Measurements from ENCODE around the gene CDX1.
A peak's percentile ranks its signal among the peaks of the same experiment; 100 is the strongest.

The CDX1 gene

DNA sequence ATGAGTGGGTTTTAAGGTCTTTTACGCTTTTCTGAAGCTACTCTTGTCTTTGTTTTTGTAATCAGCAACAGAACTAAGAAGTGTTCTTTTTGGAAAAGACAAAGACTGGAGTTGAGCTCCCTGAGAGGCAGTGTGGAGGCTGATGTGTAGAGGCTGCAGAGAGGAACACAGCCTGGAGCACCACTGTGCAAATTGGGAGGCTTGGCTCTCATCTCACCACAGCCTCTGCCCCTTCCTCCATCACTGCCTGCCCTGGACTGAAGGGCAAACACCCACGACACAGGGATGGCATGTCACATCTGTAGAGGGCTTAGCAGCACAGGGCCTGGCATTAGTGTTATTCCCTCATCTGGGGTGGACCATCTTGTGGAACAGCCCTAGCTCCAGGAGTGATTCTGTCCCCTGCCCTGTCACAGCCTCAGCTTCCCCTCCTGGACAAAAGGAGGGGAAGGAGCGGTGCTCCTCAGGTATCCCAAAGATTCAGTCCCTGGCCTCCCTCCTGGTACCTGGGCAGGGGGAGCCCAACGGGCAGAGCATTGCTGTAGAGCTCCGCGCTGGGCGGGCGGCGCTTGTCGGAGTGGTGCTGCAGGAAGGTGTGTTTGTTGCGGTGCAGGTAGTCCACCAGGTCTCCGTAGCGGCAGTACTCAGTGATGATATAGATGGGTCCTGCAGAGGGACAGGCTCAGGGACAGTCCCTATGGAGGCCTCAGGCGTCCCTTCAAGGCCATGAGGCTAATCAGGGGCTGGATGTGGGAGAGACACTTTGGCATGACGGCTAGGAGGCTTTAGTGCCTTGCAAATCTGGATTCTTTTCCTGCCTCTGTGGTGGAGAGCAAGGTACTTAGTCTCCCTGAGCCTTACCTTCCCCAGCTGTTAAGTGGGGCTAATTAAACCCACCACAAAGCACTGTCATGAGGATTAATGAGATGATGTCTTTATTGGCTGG, 43.8 kb upstream of the CDX1 start:
- DNase-seq (ENCODE audit: insufficient read length, low spot score) (no peak), FAIRE-seq (no peak)
- TF ChIP-seq POLR2A (IDR thresholded peaks at IDR 0.05; ENCODE audit: low read depth, low read length) (no peak), TAF1 (IDR thresholded peaks at IDR 0.05; ENCODE audit: low read depth, low read length) (no peak), SPI1 (IDR thresholded peaks at IDR 0.05; ENCODE audit: low read depth, low read length) (no peak), PAX5 (IDR thresholded peaks at IDR 0.05; ENCODE audit: insufficient read depth, low read length, severe bottlenecking) (no peak), POU2F2 (IDR thresholded peaks at IDR 0.05; ENCODE audit: low read depth, low read length) (no peak), POLR2AphosphoS5 (IDR thresholded peaks at IDR 0.05; ENCODE audit: low read depth, low read length) (no peak)

DNA sequence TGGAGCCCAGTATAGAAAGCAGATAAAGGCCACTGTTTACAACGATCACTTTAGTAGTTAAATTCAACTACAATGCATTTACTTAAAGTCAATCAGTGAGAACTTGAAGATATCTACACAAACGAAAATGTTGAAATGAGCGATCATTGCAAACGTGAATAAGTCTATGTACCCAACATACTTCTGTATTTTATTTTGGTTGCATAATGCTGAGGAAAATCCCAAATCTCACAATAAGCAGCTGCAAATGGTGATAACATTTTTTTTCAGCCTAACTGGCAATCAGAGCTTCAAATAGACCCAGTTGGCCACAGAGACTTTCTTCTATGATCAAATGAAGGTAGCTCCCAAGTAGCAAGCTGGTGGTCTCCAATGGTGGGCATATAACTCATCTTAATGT, 43.0 kb upstream of the CDX1 start:
- TF ChIP-seq SPI1 (IDR thresholded peaks at IDR 0.05; ENCODE audit: low read depth, low read length) (no peak), POLR2AphosphoS5 (IDR thresholded peaks at IDR 0.05; ENCODE audit: low read depth, low read length) (no peak), POLR2A (IDR thresholded peaks at IDR 0.05; ENCODE audit: low read depth, low read length) (no peak), POU2F2 (IDR thresholded peaks at IDR 0.05; ENCODE audit: low read depth, low read length) (no peak)
- no peak for DNase-seq (ENCODE audit: insufficient read length, low spot score)
- FAIRE-seq = no peak

DNA sequence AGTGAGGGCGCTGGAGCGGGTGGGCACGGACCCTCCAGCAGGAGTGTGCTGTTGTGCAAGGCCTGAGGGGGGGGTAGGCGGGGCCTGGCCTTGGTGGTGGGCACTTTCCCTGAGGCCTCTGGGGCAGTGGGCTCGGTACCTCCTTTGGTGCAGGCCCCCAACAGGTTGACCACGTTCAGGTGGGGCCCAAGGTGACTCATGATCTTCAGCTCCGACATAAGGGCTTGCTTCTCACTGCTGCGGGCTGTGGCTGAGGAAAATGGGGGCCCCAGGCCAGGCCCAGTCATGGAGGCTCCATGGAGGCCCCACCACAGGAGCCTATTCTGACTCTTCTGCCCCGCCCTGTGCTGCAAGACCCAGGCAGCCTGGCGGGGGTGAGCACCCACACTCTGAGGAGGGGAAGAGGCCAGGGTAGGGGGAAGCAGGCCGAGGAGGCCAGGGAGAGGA, 42.4 kb upstream of the CDX1 start:
- DNase-seq (ENCODE audit: insufficient read length, low spot score) (no peak), FAIRE-seq (no peak)
- no peak for TF ChIP-seq TAF1 (IDR thresholded peaks at IDR 0.05; ENCODE audit: low read depth, low read length)
- no peak for TF ChIP-seq POLR2AphosphoS5 (IDR thresholded peaks at IDR 0.05; ENCODE audit: low read depth, low read length)

DNA sequence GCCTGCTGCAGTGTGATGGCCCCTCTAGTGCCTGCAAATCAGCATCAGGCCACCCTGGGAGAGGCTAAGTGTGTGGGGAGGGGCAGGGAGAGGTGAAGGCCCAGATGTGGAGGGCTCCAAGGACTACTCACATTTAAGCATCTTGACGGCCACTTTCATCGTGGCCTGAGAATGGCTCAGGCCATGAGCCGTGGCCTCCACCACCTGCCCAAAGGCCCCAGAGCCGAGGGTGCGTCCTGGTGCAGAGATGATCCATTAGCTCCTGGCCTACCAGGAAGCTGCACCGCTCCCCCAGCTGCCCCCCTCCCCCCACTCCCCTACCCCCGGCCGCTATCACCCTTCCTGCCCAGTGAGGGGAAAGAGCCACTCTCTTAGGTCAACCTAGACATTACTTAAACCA, 42.0 kb upstream of the CDX1 start:
- TF ChIP-seq SPI1 (IDR thresholded peaks at IDR 0.05; ENCODE audit: low read depth, low read length) (no peak), POLR2A (IDR thresholded peaks at IDR 0.05; ENCODE audit: low read depth, low read length) (no peak), POU2F2 (IDR thresholded peaks at IDR 0.05; ENCODE audit: low read depth, low read length) (no peak), TAF1 (IDR thresholded peaks at IDR 0.05; ENCODE audit: low read depth, low read length) (no peak)
- DNase-seq (ENCODE audit: insufficient read length, low spot score) (no peak), FAIRE-seq (no peak)

DNA sequence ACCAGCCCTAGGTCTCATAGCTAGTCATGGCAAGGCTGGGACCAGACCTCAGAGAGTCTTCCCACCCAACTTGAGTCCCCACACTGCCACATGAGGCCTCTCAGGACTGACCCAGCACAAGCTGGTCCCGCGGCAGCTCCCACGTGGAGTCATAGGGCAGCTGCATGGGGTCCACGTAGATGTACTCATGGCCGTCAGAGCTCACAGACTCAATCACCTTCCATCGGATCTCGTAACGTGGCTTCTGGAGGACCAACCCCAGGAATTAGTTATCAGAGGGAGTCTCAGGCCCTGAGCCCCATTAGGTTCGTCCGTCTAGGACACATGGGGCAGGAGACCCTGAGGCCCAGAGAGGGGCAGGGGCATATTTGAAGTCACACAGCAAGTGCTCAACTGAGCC, 41.2 kb upstream of the CDX1 start:
- DNase-seq (ENCODE audit: insufficient read length, low spot score) (no peak), FAIRE-seq (no peak)
- TF ChIP-seq POLR2A (IDR thresholded peaks at IDR 0.05; ENCODE audit: low read depth, low read length) = no peak
- TF ChIP-seq SPI1 (IDR thresholded peaks at IDR 0.05; ENCODE audit: low read depth, low read length) = no peak
- TF ChIP-seq TAF1 (IDR thresholded peaks at IDR 0.05; ENCODE audit: low read depth, low read length) = no peak
- no peak for TF ChIP-seq PAX5 (IDR thresholded peaks at IDR 0.05; ENCODE audit: insufficient read depth, low read length, severe bottlenecking)
- TF ChIP-seq POLR2AphosphoS5 (IDR thresholded peaks at IDR 0.05; ENCODE audit: low read depth, low read length) = no peak
- TF ChIP-seq POU2F2 (IDR thresholded peaks at IDR 0.05; ENCODE audit: low read depth, low read length) = no peak

DNA sequence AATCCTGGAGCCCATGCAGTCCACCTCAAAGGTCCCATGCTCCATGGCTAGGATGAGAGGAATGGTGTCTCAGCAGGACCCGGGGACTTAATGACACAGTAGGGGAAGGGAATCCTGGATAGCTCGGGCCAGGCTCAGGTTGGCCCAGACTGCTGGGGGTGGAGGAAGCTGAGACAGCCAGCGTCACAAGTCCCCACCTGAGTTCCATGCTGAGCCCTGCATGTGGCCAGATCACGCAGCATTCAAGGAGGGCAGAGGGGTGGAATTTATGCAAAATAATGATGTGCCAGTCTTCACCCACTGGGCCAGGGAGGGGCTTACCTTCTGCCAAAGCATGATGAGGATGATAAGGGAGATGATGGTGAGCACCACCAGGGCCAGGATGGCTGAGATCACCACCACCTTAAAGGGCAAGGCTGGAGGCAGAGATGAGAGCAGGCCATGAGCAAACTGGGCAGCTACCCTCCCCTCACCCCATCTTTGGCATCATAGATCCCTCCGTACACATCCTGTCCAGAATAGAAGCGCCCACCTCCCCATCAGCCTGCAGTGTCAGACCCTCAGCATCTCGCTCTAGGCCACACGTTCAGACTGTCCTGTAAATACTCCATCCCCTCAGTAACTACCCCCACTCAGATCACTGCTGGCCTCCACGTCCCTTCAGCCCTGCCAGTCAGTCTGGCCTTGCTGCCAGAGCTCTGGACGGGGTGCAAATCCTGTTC, 40.2 kb upstream of the CDX1 start:
- no peak for DNase-seq (ENCODE audit: insufficient read length, low spot score)
- no peak for TF ChIP-seq TAF1 (IDR thresholded peaks at IDR 0.05; ENCODE audit: low read depth, low read length)
- no peak for TF ChIP-seq POU2F2 (IDR thresholded peaks at IDR 0.05; ENCODE audit: low read depth, low read length)
- no peak for TF ChIP-seq POLR2AphosphoS5 (IDR thresholded peaks at IDR 0.05; ENCODE audit: low read depth, low read length)
- no peak for TF ChIP-seq PAX5 (IDR thresholded peaks at IDR 0.05; ENCODE audit: insufficient read depth, low read length, severe bottlenecking)
- no peak for TF ChIP-seq SPI1 (IDR thresholded peaks at IDR 0.05; ENCODE audit: low read depth, low read length)
- TF ChIP-seq POLR2A (IDR thresholded peaks at IDR 0.05; ENCODE audit: low read depth, low read length) = no peak
- FAIRE-seq = no peak

DNA sequence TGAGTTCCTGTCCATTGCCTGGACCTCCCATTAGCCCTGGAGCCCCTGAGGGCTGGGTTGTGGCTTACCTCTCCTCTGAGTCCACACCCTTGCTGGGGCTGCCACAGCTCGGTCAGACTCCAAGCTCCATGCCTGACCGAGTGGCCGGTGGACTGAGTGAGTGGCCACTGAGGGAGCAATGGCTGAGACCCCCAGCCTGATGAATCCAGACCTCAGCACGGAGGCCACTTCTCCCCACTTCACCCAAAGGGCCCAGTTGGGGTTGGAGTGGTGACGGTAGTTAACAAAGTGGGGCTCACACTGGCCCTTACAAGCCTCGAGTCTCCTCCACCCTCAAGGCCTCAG, 39.7 kb upstream of the CDX1 start:
- TF ChIP-seq SPI1 (IDR thresholded peaks at IDR 0.05; ENCODE audit: low read depth, low read length) (no peak), TAF1 (IDR thresholded peaks at IDR 0.05; ENCODE audit: low read depth, low read length) (no peak), POLR2A (IDR thresholded peaks at IDR 0.05; ENCODE audit: low read depth, low read length) (no peak), POLR2AphosphoS5 (IDR thresholded peaks at IDR 0.05; ENCODE audit: low read depth, low read length) (no peak), POU2F2 (IDR thresholded peaks at IDR 0.05; ENCODE audit: low read depth, low read length) (no peak), PAX5 (IDR thresholded peaks at IDR 0.05; ENCODE audit: insufficient read depth, low read length, severe bottlenecking) (no peak)
- FAIRE-seq = no peak
- no peak for DNase-seq (ENCODE audit: insufficient read length, low spot score)

DNA sequence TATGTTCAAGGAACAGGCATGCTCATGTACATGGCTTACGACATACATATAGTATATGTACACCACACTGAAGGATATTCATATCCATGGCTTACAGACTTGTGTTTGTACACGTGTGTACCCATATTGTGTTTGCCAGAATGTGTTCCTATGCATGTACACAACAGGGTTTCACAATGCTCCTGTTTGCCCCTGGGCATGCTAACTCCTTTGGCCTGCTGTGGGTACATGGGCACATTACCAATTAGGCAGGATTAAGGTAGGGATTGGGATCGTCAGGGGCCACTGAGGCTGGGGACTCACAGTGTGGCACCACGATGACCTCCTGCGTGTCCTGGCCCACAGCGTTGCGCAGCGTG, 37.1 kb upstream of the CDX1 start:
- DNase-seq (ENCODE audit: insufficient read length, low spot score) = no peak
- TF ChIP-seq PAX5 (IDR thresholded peaks at IDR 0.05; ENCODE audit: insufficient read depth, low read length, severe bottlenecking) (no peak), POLR2A (IDR thresholded peaks at IDR 0.05; ENCODE audit: low read depth, low read length) (no peak), SPI1 (IDR thresholded peaks at IDR 0.05; ENCODE audit: low read depth, low read length) (no peak), TAF1 (IDR thresholded peaks at IDR 0.05; ENCODE audit: low read depth, low read length) (no peak), POU2F2 (IDR thresholded peaks at IDR 0.05; ENCODE audit: low read depth, low read length) (no peak), POLR2AphosphoS5 (IDR thresholded peaks at IDR 0.05; ENCODE audit: low read depth, low read length) (no peak)
- no peak for FAIRE-seq

DNA sequence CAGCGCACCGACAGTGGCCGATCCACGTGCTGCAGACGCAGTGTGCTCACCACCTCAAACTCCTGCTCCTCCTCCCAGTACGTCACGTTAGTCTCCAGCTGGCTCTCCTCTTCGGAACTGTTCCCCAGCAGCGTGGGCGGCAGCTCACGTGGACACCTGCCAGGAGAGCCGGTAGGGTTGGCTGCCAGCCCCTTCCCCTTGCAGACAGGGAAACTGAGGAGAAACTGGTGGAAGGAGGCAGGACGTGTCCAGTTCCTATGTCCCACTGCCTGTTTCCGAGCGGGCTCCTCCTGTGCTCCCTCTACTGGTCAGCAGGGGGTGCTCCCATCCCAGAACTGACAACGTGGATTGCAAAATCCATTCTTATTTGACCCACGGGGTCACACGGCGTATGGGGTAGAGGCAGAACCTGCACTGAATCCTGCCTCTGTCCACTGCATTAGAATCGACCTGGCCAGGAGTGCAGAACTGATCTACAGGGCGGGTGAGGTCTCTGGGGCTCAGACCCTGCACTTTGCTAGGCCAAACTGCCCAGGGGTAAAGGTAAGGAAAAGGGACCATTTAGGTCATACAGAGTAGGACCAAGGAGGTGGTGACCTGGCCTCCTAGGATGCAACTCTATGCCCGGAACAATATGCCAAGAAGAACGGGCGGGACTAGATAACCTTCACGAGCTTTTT, 36.6 kb upstream of the CDX1 start:
- FAIRE-seq = peak; percentile 85
- TF ChIP-seq SPI1 (IDR thresholded peaks at IDR 0.05; ENCODE audit: low read depth, low read length) (no peak), TAF1 (IDR thresholded peaks at IDR 0.05; ENCODE audit: low read depth, low read length) (no peak), POLR2AphosphoS5 (IDR thresholded peaks at IDR 0.05; ENCODE audit: low read depth, low read length) (no peak), PAX5 (IDR thresholded peaks at IDR 0.05; ENCODE audit: insufficient read depth, low read length, severe bottlenecking) (no peak), POLR2A (IDR thresholded peaks at IDR 0.05; ENCODE audit: low read depth, low read length) (no peak), POU2F2 (IDR thresholded peaks at IDR 0.05; ENCODE audit: low read depth, low read length) (no peak)
- peak; percentile 78 for DNase-seq (ENCODE audit: insufficient read length, low spot score)

Data from GM12891 (cell line).